GM12865 (cell line): ENCODE results near the gene PTPRF.

Experiments used
- DNase-seq: peaks from one replicate; pipeline ENCODE4 v3.0.0; 2010; ENCODE audit warnings: low read depth
- H3K4me3 ChIP-seq: 2 replicates; pipeline ENCODE4 v1.5.1; 2011; ENCODE audit warnings: mild to moderate bottlenecking, low read depth, low read length, control low read depth
- TF ChIP-seq, protein P1 (sequence below): IDR thresholded peaks from 2 replicates; pipeline ENCODE4 v1.5.1; 2011; ENCODE audit warnings: low read length, control low read depth, low read depth, inconsistent platforms; ENCODE audit not compliant: insufficient read depth; ENCODE audit errors: missing control alignments

Gene PTPRF

DNA sequence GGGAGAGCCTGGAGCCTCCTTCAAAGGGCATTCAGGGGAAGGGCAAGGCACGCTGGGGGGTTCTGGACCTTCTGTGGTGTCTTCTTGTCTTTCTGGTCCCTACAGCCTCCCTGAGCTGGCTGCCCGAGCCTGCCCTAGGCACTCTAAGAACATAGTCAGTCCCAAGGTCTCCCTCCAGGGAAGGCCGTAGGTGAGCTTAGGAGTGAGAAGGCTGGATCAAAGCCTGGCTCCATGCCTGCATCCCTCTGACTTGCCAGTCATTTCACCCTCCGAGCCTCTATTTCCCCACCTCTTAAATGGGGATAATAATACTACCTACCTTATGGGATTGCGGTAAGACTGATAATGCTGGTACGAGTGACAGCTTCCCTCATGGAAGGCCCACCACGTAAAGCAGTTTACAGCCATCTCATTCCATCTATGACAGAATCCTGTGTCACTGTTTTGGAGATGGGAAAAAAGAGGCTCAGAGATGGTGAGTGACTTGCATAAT is 20.8 kb downstream of the PTPRF start:
- no peak overlapping the region for H3K4me3 ChIP-seq
- no peak for DNase-seq
- TF ChIP-seq, protein P1, sequence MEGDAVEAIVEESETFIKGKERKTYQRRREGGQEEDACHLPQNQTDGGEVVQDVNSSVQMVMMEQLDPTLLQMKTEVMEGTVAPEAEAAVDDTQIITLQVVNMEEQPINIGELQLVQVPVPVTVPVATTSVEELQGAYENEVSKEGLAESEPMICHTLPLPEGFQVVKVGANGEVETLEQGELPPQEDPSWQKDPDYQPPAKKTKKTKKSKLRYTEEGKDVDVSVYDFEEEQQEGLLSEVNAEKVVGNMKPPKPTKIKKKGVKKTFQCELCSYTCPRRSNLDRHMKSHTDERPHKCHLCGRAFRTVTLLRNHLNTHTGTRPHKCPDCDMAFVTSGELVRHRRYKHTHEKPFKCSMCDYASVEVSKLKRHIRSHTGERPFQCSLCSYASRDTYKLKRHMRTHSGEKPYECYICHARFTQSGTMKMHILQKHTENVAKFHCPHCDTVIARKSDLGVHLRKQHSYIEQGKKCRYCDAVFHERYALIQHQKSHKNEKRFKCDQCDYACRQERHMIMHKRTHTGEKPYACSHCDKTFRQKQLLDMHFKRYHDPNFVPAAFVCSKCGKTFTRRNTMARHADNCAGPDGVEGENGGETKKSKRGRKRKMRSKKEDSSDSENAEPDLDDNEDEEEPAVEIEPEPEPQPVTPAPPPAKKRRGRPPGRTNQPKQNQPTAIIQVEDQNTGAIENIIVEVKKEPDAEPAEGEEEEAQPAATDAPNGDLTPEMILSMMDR = no peak

GRCh38 chr1:43552059-43552742 is 21.5 kb downstream of the PTPRF start:
- TF ChIP-seq, protein P1 = no peak
- no peak for DNase-seq
- no peak overlapping the region for H3K4me3 ChIP-seq

GRCh38 chr1:43552813-43553212 is 22.1 kb downstream of the PTPRF start:
- H3K4me3 ChIP-seq = no peak overlapping the region
- DNase-seq = no peak
- TF ChIP-seq, protein P1 = no peak

- peak; percentile 45 for DNase-seq
- no peak overlapping the region for H3K4me3 ChIP-seq
- TF ChIP-seq, protein P1 = peak; percentile 58
These were observed 23.8 kb downstream of the PTPRF start for GRCh38 chr1:43554444-43554992.

DNA sequence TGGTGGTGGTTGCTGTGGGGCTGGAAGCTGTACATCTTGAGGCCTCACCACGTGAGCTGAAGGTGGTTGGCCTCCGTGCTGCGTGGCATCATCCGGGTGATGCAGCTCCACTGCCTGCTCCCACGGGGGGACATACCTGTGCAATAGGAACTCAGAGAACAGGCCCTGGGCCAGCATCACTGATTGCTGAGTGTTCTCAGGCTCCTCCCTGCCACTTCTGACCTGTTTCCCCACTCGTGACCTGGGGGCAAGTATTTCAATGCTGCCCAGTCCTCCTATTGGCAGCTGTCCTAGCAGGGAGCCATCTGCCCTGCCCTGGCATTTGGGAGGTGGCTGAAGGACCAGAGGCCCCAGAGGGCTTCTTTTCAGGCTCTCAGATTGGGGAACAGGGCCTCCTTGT is 26.1 kb downstream of the PTPRF start:
- no peak overlapping the region for H3K4me3 ChIP-seq
- TF ChIP-seq, protein P1 = no peak
- DNase-seq = no peak

DNA sequence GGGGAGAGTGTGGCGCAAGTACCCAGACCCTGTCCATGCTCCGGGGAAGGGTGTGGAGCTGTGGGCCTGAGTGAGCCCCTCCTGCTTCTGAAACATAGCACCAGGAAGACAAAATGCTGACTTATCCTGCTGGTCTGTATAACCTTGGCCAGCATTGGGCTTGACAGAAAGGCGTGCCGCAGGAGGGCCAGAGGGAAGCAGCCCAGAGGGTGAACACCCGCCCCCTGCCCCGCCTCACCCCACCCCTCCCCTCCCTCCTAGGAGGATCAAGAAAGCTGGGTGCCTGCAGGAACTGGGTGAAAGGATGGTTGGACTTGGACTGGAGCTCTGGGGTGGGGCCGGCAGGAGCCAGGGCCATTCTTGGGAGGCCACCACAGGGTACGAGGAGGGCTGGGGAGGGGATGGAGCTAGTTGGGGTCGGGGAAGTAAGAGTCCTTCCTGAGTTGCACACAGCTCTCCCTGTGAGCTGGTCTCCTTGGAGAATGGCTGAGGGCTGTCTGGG is 27.1 kb downstream of the PTPRF start:
- H3K4me3 ChIP-seq = no peak overlapping the region
- TF ChIP-seq, protein P1 = no peak
- DNase-seq = no peak
